ENCODE data around the gene XYLB.

XYLB gene

DNA sequence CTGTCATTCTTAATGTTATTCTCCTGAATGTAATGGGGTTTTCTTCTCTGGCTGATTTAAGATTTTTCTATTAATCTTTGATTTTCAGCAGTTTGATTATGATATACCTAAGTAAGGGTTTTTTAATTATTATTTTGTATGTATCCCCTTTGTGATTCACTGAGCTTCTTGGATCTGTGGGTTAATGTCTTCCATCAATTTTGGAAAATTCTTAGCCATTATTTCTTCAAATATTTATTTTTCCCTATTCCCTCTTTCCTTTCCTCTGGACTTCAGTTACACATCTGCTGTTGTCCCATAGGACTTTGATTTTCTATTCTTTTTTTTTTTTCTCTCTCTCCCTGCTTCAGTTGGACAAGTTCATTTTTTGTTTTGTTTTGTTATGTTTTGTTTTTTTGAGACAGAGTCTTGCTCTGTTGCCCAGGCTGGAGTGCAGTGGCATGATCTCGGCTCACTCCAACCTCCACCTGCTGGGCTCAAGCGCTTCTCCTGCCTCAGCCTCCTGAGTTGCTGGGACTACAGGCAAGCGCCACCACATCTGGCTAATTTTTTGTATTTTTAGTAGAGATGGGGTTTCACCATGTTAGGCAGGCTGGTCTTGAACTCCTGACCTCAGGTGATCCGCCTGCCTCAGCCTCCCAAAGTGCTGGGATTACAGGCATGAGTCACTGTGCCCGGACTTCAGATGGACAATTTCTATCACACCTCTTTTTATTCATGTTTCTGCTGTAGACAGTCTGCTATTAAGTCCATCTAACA is 40.6 kb downstream of the XYLB start:
- TF ChIP-seq TAF1 (IDR thresholded peaks at IDR 0.05; ENCODE audit: borderline replicate concordance, insufficient read depth, low read length): no peak
- TF ChIP-seq SIN3A (IDR thresholded peaks at IDR 0.05; ENCODE audit: borderline replicate concordance, insufficient read depth, low read length): no peak
- TF ChIP-seq, protein P1, sequence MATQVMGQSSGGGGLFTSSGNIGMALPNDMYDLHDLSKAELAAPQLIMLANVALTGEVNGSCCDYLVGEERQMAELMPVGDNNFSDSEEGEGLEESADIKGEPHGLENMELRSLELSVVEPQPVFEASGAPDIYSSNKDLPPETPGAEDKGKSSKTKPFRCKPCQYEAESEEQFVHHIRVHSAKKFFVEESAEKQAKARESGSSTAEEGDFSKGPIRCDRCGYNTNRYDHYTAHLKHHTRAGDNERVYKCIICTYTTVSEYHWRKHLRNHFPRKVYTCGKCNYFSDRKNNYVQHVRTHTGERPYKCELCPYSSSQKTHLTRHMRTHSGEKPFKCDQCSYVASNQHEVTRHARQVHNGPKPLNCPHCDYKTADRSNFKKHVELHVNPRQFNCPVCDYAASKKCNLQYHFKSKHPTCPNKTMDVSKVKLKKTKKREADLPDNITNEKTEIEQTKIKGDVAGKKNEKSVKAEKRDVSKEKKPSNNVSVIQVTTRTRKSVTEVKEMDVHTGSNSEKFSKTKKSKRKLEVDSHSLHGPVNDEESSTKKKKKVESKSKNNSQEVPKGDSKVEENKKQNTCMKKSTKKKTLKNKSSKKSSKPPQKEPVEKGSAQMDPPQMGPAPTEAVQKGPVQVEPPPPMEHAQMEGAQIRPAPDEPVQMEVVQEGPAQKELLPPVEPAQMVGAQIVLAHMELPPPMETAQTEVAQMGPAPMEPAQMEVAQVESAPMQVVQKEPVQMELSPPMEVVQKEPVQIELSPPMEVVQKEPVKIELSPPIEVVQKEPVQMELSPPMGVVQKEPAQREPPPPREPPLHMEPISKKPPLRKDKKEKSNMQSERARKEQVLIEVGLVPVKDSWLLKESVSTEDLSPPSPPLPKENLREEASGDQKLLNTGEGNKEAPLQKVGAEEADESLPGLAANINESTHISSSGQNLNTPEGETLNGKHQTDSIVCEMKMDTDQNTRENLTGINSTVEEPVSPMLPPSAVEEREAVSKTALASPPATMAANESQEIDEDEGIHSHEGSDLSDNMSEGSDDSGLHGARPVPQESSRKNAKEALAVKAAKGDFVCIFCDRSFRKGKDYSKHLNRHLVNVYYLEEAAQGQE (IDR thresholded peaks at IDR 0.05; ENCODE audit: insufficient read depth in 1 of 2, low read depth in 2 of 2, low read length in 2 of 2): no peak
- no peak for TF ChIP-seq POLR2AphosphoS5 (IDR thresholded peaks at IDR 0.05; ENCODE audit: low read depth, low read length)
- TF ChIP-seq FOXP2 (optimal IDR thresholded peaks at IDR 0.05; ENCODE audit: borderline replicate concordance, extremely low read depth, extremely low read length, insufficient read depth): no peak

DNA sequence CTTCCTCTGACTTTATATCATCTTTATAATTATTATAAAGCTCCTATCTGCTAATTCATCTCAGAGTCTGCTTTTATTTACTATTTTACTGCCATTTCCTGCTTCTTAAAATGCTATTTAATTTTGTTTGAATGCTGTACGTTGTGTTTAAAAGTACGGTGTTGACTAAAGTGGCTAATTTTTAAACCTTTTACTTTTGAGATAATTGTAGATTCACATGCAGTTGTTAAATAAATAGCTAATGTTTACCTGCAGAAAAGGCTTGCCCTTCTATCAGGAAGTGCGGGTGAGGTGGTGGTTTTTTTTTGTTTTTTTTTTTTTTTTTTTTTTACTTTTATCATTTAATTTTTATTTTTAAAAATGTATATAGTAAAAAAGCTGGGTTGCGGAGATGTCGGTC is 41.3 kb downstream of the XYLB start:
- TF ChIP-seq POLR2AphosphoS5 (IDR thresholded peaks at IDR 0.05; ENCODE audit: low read depth, low read length): no peak
- TF ChIP-seq, protein P1 (IDR thresholded peaks at IDR 0.05; ENCODE audit: insufficient read depth in 1 of 2, low read depth in 2 of 2, low read length in 2 of 2): no peak
- TF ChIP-seq TAF1 (IDR thresholded peaks at IDR 0.05; ENCODE audit: borderline replicate concordance, insufficient read depth, low read length): no peak
- no peak for TF ChIP-seq SIN3A (IDR thresholded peaks at IDR 0.05; ENCODE audit: borderline replicate concordance, insufficient read depth, low read length)
- TF ChIP-seq FOXP2 (optimal IDR thresholded peaks at IDR 0.05; ENCODE audit: borderline replicate concordance, extremely low read depth, extremely low read length, insufficient read depth): no peak

GRCh38 chr3:38392604-38393163 is 46.1 kb downstream of the XYLB start:
- TF ChIP-seq TAF1 (IDR thresholded peaks at IDR 0.05; ENCODE audit: borderline replicate concordance, insufficient read depth, low read length): no peak
- TF ChIP-seq SIN3A (IDR thresholded peaks at IDR 0.05; ENCODE audit: borderline replicate concordance, insufficient read depth, low read length): no peak
- TF ChIP-seq POLR2AphosphoS5 (IDR thresholded peaks at IDR 0.05; ENCODE audit: low read depth, low read length): no peak
- TF ChIP-seq FOXP2 (optimal IDR thresholded peaks at IDR 0.05; ENCODE audit: borderline replicate concordance, extremely low read depth, extremely low read length, insufficient read depth): no peak
- TF ChIP-seq, protein P1 (IDR thresholded peaks at IDR 0.05; ENCODE audit: insufficient read depth in 1 of 2, low read depth in 2 of 2, low read length in 2 of 2): no peak

DNA sequence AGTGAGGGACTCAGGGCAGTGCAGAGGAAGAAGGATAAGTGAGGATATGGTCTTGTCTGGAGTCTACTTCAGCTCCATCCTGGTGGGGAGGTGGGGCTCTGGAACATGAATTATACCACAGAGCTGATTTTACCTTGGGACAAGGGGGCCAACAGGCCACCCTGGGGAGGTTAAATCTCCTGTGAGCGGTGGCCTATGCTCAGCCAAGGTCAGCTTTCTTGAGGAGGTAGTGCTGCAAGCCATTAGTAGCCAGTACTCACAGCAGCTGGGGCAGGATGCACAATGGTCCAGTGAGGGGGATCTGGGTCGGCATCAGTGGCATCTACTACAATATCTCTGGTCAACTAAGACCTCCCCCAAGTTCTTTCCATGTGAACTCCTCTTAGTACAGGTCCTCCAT is 49.7 kb downstream of the XYLB start:
- no peak for TF ChIP-seq POLR2AphosphoS5 (IDR thresholded peaks at IDR 0.05; ENCODE audit: low read depth, low read length)
- TF ChIP-seq FOXP2 (optimal IDR thresholded peaks at IDR 0.05; ENCODE audit: borderline replicate concordance, extremely low read depth, extremely low read length, insufficient read depth): no peak
- no peak for TF ChIP-seq SIN3A (IDR thresholded peaks at IDR 0.05; ENCODE audit: borderline replicate concordance, insufficient read depth, low read length)
- TF ChIP-seq, protein P1 (IDR thresholded peaks at IDR 0.05; ENCODE audit: insufficient read depth in 1 of 2, low read depth in 2 of 2, low read length in 2 of 2): no peak
- no peak for TF ChIP-seq TAF1 (IDR thresholded peaks at IDR 0.05; ENCODE audit: borderline replicate concordance, insufficient read depth, low read length)
